Suprapubic skin (tissue), 4 donors: ENCODE measurements around the gene PRR7. TPM values are rescaled to one million over a fixed set of nuclear protein-coding genes. Genes with fewer than 3 reads are reported as not detected.
A peak's percentile ranks its signal among the peaks of the same experiment; 100 is the strongest.

Experiments used
- DNase-seq, 2 donors: peaks; one replicate each; pipeline ENCODE4 v3.0.0-alpha.2; 2019; ENCODE audit warnings: low spot score in 2 of 2
- H3K27ac ChIP-seq: fragments of 200-600 bp; sonication (generic); one replicate; pipeline ENCODE4 v1.5.1; 2019
- H3K27me3 ChIP-seq: fragments of 200-600 bp; sonication (generic); one replicate; pipeline ENCODE4 v1.5.1; 2019
- H3K36me3 ChIP-seq: fragments of 200-600 bp; sonication (generic); one replicate; pipeline ENCODE4 v1.5.1; 2019
- H3K4me1 ChIP-seq: fragments of 200-600 bp; sonication (generic); one replicate; pipeline ENCODE4 v1.5.1; 2019
- H3K4me3 ChIP-seq: fragments of 200-600 bp; sonication (generic); one replicate; pipeline ENCODE4 v1.5.1; 2019; ENCODE audit warnings: mild to moderate bottlenecking
- H3K9me3 ChIP-seq: fragments of 200-600 bp; sonication (generic); one replicate; pipeline ENCODE4 v1.5.1; 2019
- CTCF ChIP-seq, 2 donors: fragments of 200-600 bp in 1 of 2; fragments of 450-650 bp in 1 of 2; sonication (generic) in 1 of 2; IDR thresholded peaks; one replicate each; pipeline ENCODE4 v1.5.1; 2016 to 2019; ENCODE audit warnings: antibody characterized with exemption in 2 of 2, mild to moderate bottlenecking in 1 of 2, moderate library complexity in 1 of 2
- EP300 ChIP-seq: sonication (generic); formaldehyde crosslinking; IDR thresholded peaks from one replicate; pipeline ENCODE4 v1.6.1; 2017; ENCODE audit warnings: antibody characterized with exemption
- POLR2A ChIP-seq, 2 donors: fragments of 450-650 bp; IDR thresholded peaks; one replicate each; pipeline ENCODE4 v1.6.1; 2017; ENCODE audit warnings: antibody characterized with exemption in 2 of 2, mild to moderate bottlenecking in 2 of 2, moderate library complexity in 2 of 2
- POLR2AphosphoS5 ChIP-seq, 3 donors: sonication (generic); formaldehyde crosslinking; IDR thresholded peaks; one replicate each; pipeline ENCODE4 v1.6.1; 2017; ENCODE audit warnings: antibody characterized with exemption in 3 of 3
- WGBS: methylation state at CpG from one replicate; pipeline ENCODE4 v1.1.5; 2018; 5-methylcytosine and 5-hydroxymethylcytosine counted together
- total RNA-seq, 4 donors: library from RNA; depleted of rRNA; stranded (reverse); fragments of >200 nt; gene quantifications; one replicate each; pipeline ENCODE4 v1.1.0, GENCODE V29; 2016

The PRR7 gene
- total RNA-seq, 4 donors from 2014 or later = 5.7 to 9.8 (median 7.8) TPM

GRCh38 chr5:177477701-177478477, 31.3 kb downstream of the PRR7 start:
- H3K27me3 ChIP-seq = no peaks in the 10 kb centered on the region
- H3K36me3 ChIP-seq = no peaks in the 10 kb centered on the region
- no peak overlapping the region for H3K4me3 ChIP-seq
- H3K4me1 ChIP-seq = peaks cover 31% of the 10 kb centered on the region
- H3K9me3 ChIP-seq = no peaks in the 10 kb centered on the region
- TF ChIP-seq CTCF (IDR thresholded peaks at IDR 0.05) (no peak), POLR2AphosphoS5 (IDR thresholded peaks at IDR 0.05) (no peak), POLR2A (IDR thresholded peaks at IDR 0.05) (no peak), EP300 (no peak)
- 93% methylated on average over 13 of the region's 13 CpGs for WGBS
- DNase-seq = no peak
- H3K27ac ChIP-seq = no peak overlapping the region

GRCh38 chr5:177478711-177479646, 32.4 kb downstream of the PRR7 start:
- H3K4me1 ChIP-seq = peaks cover 27% of the 10 kb centered on the region
- H3K36me3 ChIP-seq = no peaks in the 10 kb centered on the region
- H3K9me3 ChIP-seq = no peaks in the 10 kb centered on the region
- DNase-seq = peak; percentile 92 to 93
- no peaks in the 10 kb centered on the region for H3K27me3 ChIP-seq
- H3K4me3 ChIP-seq = no peak overlapping the region
- TF ChIP-seq CTCF (IDR thresholded peaks at IDR 0.05) = no peak
- peak in 2 of 3 donors; percentile 43 to 44 for TF ChIP-seq POLR2AphosphoS5 (IDR thresholded peaks at IDR 0.05)
- 35% methylated on average over 18 of the region's 18 CpGs for WGBS
- H3K27ac ChIP-seq = peak overlapping the region; percentile 50

GRCh38 chr5:177479774-177480173, 33.2 kb downstream of the PRR7 start:
- Histone ChIP-seq H3K9me3 (no peaks in the 10 kb centered on the region), H3K4me3 (no peak overlapping the region), H3K27me3 (no peaks in the 10 kb centered on the region), H3K4me1 (peaks cover 23% of the 10 kb centered on the region), H3K27ac (peak overlapping the region; percentile 50), H3K36me3 (no peaks in the 10 kb centered on the region)
- DNase-seq = no peak
- WGBS = 31% methylated on average over 14 of the region's 14 CpGs
- TF ChIP-seq POLR2AphosphoS5 (IDR thresholded peaks at IDR 0.05) = no peak
- TF ChIP-seq CTCF (IDR thresholded peaks at IDR 0.05) = no peak
- no peak for TF ChIP-seq POLR2A (IDR thresholded peaks at IDR 0.05)
- no peak for TF ChIP-seq EP300

- Histone ChIP-seq H3K4me3 (no peak overlapping the region), H3K4me1 (peaks cover 14% of the 10 kb centered on the region), H3K9me3 (no peaks in the 10 kb centered on the region), H3K27me3 (no peaks in the 10 kb centered on the region), H3K36me3 (peaks cover 19% of the 10 kb centered on the region), H3K27ac (no peak overlapping the region)
- DNase-seq = no peak
- 88% methylated on average over 10 of the region's 10 CpGs for WGBS
- no peak for TF ChIP-seq EP300
- TF ChIP-seq POLR2A (IDR thresholded peaks at IDR 0.05) = no peak
- TF ChIP-seq CTCF (IDR thresholded peaks at IDR 0.05) = no peak
- no peak for TF ChIP-seq POLR2AphosphoS5 (IDR thresholded peaks at IDR 0.05)
Measured at GRCh38 chr5:177482359-177482795, 35.8 kb downstream of the PRR7 start.

GRCh38 chr5:177483042-177483441, 36.4 kb downstream of the PRR7 start:
- H3K27ac ChIP-seq = no peak overlapping the region
- WGBS = 98% methylated on average over 8 of the region's 9 CpGs

More at GRCh38 chr5:177483042-177483441, 36.4 kb downstream of the PRR7 start:
- no peak for DNase-seq
- peaks cover 25% of the 10 kb centered on the region for H3K36me3 ChIP-seq
- H3K4me1 ChIP-seq = peaks cover 14% of the 10 kb centered on the region
- no peak overlapping the region for H3K4me3 ChIP-seq
- no peaks in the 10 kb centered on the region for H3K9me3 ChIP-seq
- H3K27me3 ChIP-seq = no peaks in the 10 kb centered on the region
- TF ChIP-seq EP300 (no peak), POLR2AphosphoS5 (IDR thresholded peaks at IDR 0.05) (no peak), POLR2A (IDR thresholded peaks at IDR 0.05) (no peak), CTCF (IDR thresholded peaks at IDR 0.05) (no peak)
